Activated CD8-positive, alpha-beta memory T cell treated with anti-CD3 and anti-CD28 coated beads, Interleukin-2, amount 50 U/mL, for 48 hours (primary cell): ENCODE results near the gene KRR1.
"Not testable (repeated sequence)": the region's sequence is repeated elsewhere in the genome, so short reads cannot be mapped to it uniquely, and the experiment has no call there.

Source experiments
- DNase-seq: peaks from one replicate; pipeline ENCODE4 v3.0.0-alpha.2; 2020

Gene KRR1

GRCh38 chr12:75471902-75472890 lies 39.2 kb downstream of the KRR1 start:
- DNase-seq = no peak

- DNase-seq = no peak
Observed at GRCh38 chr12:75460204-75460603, 51.2 kb downstream of the KRR1 start.

- DNase-seq = no peak
Observed at GRCh38 chr12:75459755-75460154, 51.7 kb downstream of the KRR1 start.

GRCh38 chr12:75457866-75458265 lies 53.5 kb downstream of the KRR1 start:
- DNase-seq = not testable (repeated sequence)

GRCh38 chr12:75457191-75457590 lies 54.2 kb downstream of the KRR1 start:
- DNase-seq = no peak

GRCh38 chr12:75455839-75456238 lies 55.6 kb downstream of the KRR1 start:
- DNase-seq = no peak

- DNase-seq = no peak
Observed at GRCh38 chr12:75452675-75453330, 58.6 kb downstream of the KRR1 start.

- DNase-seq = no peak
Observed at GRCh38 chr12:75447691-75448393, 63.6 kb downstream of the KRR1 start.

- no peak for DNase-seq
Observed at GRCh38 chr12:75446857-75447256, 64.6 kb downstream of the KRR1 start.

- not testable (repeated sequence) for DNase-seq
Observed at GRCh38 chr12:75445137-75445507, 66.3 kb downstream of the KRR1 start.

- no peak for DNase-seq
Observed at GRCh38 chr12:75444429-75445136, 66.8 kb downstream of the KRR1 start.

- no peak for DNase-seq
Observed at GRCh38 chr12:75443709-75444108, 67.7 kb downstream of the KRR1 start.

- DNase-seq = not testable (repeated sequence)
Observed at GRCh38 chr12:75442454-75442853, 69.0 kb downstream of the KRR1 start.

GRCh38 chr12:75441687-75442449 lies 69.5 kb downstream of the KRR1 start:
- DNase-seq = not testable (repeated sequence)
